ENCODE measurements around the gene PABPN1. TPM values are rescaled to one million over a fixed set of nuclear protein-coding genes. Genes with fewer than 3 reads are reported as not detected.

PABPN1 gene
- total and polyA plus RNA-seq, 2 of the 13 experiments (the other 11 are each of a cell fraction or from before 2014, with no cell fraction given): 233 to 524 TPM

GRCh38 chr14:23301969-23302289 lies 19.3 kb upstream of the PABPN1 start (continued):
- TF ChIP-seq ZNF598 (CRISPR knock-in tag; IDR thresholded peaks at IDR 0.05; ENCODE audit: borderline replicate concordance): no peak
- peak; percentile 79 for TF ChIP-seq ZNF331 (CRISPR knock-in tag; IDR thresholded peaks at IDR 0.05)
- TF ChIP-seq, protein P1, sequence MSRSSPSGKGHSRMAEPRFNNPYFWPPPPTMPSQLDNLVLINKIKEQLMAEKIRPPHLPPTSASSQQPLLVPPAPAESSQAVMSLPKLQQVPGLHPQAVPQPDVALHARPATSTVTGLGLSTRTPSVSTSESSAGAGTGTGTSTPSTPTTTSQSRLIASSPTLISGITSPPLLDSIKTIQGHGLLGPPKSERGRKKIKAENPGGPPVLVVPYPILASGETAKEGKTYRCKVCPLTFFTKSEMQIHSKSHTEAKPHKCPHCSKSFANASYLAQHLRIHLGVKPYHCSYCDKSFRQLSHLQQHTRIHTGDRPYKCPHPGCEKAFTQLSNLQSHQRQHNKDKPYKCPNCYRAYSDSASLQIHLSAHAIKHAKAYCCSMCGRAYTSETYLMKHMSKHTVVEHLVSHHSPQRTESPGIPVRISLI (CRISPR knock-in tag; IDR thresholded peaks at IDR 0.05; ENCODE audit: borderline replicate concordance): peak; percentile 63; the same call in 1 of the 2 replicates
- peak; percentile 63; the same call in 1 of the 2 replicates for TF ChIP-seq ATRX (CRISPR knock-in tag; IDR thresholded peaks at IDR 0.05; ENCODE audit: borderline replicate concordance)
- no peak for TF ChIP-seq NPAS2 (CRISPR knock-in tag; IDR thresholded peaks at IDR 0.05; ENCODE audit: borderline replicate concordance)
- TF ChIP-seq, protein P2, sequence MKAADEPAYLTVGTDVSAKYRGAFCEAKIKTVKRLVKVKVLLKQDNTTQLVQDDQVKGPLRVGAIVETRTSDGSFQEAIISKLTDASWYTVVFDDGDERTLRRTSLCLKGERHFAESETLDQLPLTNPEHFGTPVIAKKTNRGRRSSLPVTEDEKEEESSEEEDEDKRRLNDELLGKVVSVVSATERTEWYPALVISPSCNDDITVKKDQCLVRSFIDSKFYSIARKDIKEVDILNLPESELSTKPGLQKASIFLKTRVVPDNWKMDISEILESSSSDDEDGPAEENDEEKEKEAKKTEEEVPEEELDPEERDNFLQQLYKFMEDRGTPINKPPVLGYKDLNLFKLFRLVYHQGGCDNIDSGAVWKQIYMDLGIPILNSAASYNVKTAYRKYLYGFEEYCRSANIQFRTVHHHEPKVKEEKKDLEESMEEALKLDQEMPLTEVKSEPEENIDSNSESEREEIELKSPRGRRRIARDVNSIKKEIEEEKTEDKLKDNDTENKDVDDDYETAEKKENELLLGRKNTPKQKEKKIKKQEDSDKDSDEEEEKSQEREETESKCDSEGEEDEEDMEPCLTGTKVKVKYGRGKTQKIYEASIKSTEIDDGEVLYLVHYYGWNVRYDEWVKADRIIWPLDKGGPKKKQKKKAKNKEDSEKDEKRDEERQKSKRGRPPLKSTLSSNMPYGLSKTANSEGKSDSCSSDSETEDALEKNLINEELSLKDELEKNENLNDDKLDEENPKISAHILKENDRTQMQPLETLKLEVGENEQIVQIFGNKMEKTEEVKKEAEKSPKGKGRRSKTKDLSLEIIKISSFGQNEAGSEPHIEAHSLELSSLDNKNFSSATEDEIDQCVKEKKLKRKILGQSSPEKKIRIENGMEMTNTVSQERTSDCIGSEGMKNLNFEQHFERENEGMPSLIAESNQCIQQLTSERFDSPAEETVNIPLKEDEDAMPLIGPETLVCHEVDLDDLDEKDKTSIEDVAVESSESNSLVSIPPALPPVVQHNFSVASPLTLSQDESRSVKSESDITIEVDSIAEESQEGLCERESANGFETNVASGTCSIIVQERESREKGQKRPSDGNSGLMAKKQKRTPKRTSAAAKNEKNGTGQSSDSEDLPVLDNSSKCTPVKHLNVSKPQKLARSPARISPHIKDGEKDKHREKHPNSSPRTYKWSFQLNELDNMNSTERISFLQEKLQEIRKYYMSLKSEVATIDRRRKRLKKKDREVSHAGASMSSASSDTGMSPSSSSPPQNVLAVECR (CRISPR knock-in tag; IDR thresholded peaks at IDR 0.05; ENCODE audit: borderline replicate concordance): no peak
- TF ChIP-seq ZNF430 (CRISPR knock-in tag; IDR thresholded peaks at IDR 0.05): no peak; the same call in 1 of the 2 replicates
- no peak for TF ChIP-seq POLR2G (IDR thresholded peaks at IDR 0.05; ENCODE audit: low read depth, low read length)
- TF ChIP-seq, protein P3, sequence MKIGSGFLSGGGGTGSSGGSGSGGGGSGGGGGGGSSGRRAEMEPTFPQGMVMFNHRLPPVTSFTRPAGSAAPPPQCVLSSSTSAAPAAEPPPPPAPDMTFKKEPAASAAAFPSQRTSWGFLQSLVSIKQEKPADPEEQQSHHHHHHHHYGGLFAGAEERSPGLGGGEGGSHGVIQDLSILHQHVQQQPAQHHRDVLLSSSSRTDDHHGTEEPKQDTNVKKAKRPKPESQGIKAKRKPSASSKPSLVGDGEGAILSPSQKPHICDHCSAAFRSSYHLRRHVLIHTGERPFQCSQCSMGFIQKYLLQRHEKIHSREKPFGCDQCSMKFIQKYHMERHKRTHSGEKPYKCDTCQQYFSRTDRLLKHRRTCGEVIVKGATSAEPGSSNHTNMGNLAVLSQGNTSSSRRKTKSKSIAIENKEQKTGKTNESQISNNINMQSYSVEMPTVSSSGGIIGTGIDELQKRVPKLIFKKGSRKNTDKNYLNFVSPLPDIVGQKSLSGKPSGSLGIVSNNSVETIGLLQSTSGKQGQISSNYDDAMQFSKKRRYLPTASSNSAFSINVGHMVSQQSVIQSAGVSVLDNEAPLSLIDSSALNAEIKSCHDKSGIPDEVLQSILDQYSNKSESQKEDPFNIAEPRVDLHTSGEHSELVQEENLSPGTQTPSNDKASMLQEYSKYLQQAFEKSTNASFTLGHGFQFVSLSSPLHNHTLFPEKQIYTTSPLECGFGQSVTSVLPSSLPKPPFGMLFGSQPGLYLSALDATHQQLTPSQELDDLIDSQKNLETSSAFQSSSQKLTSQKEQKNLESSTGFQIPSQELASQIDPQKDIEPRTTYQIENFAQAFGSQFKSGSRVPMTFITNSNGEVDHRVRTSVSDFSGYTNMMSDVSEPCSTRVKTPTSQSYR (CRISPR knock-in tag; IDR thresholded peaks at IDR 0.05; ENCODE audit: borderline replicate concordance): no peak
- TF ChIP-seq SALL2 (CRISPR knock-in tag; IDR thresholded peaks at IDR 0.05): peak; percentile 59; the same call in 1 of the 2 replicates
- peak; percentile 44; the same call in 1 of the 2 replicates for TF ChIP-seq FOXM1 (CRISPR knock-in tag; IDR thresholded peaks at IDR 0.05)
- TF ChIP-seq E2F5 (CRISPR knock-in tag; conservative IDR thresholded peaks at IDR 0.05): peak; percentile 75; the same call in 1 of the 2 replicates
- no peak for TF ChIP-seq ARNT (IDR thresholded peaks at IDR 0.05)
- TF ChIP-seq POLR2AphosphoS2 (IDR thresholded peaks at IDR 0.05; ENCODE audit: low read depth, low read length): no peak
- TF ChIP-seq GTF3A (CRISPR knock-in tag; conservative IDR thresholded peaks at IDR 0.05): no peak
- TF ChIP-seq LCORL (IDR thresholded peaks at IDR 0.05): 0 out of 2 replicates have a peak, but pooled peaks have one; percentile 72
- no peak for TF ChIP-seq LCORL (CRISPR knock-in tag; IDR thresholded peaks at IDR 0.05)
- TF ChIP-seq, protein P4, sequence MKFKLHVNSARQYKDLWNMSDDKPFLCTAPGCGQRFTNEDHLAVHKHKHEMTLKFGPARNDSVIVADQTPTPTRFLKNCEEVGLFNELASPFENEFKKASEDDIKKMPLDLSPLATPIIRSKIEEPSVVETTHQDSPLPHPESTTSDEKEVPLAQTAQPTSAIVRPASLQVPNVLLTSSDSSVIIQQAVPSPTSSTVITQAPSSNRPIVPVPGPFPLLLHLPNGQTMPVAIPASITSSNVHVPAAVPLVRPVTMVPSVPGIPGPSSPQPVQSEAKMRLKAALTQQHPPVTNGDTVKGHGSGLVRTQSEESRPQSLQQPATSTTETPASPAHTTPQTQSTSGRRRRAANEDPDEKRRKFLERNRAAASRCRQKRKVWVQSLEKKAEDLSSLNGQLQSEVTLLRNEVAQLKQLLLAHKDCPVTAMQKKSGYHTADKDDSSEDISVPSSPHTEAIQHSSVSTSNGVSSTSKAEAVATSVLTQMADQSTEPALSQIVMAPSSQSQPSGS (CRISPR knock-in tag; IDR thresholded peaks at IDR 0.05): 0 out of 2 replicates have a peak, but pooled peaks have one; percentile 39
- TF ChIP-seq ZNF383 (CRISPR knock-in tag; IDR thresholded peaks at IDR 0.05; ENCODE audit: borderline replicate concordance): peak; percentile 94; the same call in 1 of the 2 replicates
- TF ChIP-seq ZNF746 (CRISPR knock-in tag; IDR thresholded peaks at IDR 0.05): no peak
- peak; percentile 97; the same call in 1 of the 2 replicates for TF ChIP-seq ZBTB8A (CRISPR knock-in tag; IDR thresholded peaks at IDR 0.05; ENCODE audit: borderline replicate concordance, low read depth)
